ENCODE results near the gene MACC1.

Gene MACC1

GRCh38 chr7:20132585-20132984 lies 84.6 kb downstream of the MACC1 start:
- no peak overlapping the region for H3K4me2 ChIP-seq (ENCODE audit: low read length)
- no peak overlapping the region for H2AFZ ChIP-seq (ENCODE audit: low read length)
- H3K27ac ChIP-seq (ENCODE audit: low read depth, low read length, poor library complexity, severe bottlenecking) = no peak overlapping the region

GRCh38 chr7:20131776-20132175 lies 85.4 kb downstream of the MACC1 start:
- no peaks in the 10 kb centered on the region for H3F3A ChIP-seq (ENCODE audit: insufficient read depth, low read length)
- H2AFZ ChIP-seq (ENCODE audit: low read length) = no peak overlapping the region
- no peaks in the 10 kb centered on the region for H3K79me2 ChIP-seq (ENCODE audit: insufficient read depth, low read length)
- H3K4me1 ChIP-seq (ENCODE audit: insufficient read depth, low read length, severe bottlenecking) = no peaks in the 10 kb centered on the region
- no peaks in the 10 kb centered on the region for H3K27me3 ChIP-seq (ENCODE audit: insufficient read depth, low read length)
- H3K36me3 ChIP-seq (ENCODE audit: insufficient read depth, low read length) = peaks cover 4% of the 10 kb centered on the region; the same call in 1 of the 2 replicates
- H3K9me3 ChIP-seq (ENCODE audit: low read length) = no peaks in the 10 kb centered on the region
- H3K4me3 ChIP-seq (ENCODE audit: low read depth, low read length, poor library complexity, severe bottlenecking) = no peak overlapping the region
- no peak overlapping the region for H3K4me2 ChIP-seq (ENCODE audit: low read length)
- H4K20me1 ChIP-seq (ENCODE audit: insufficient read depth, low read length) = no peaks in the 10 kb centered on the region
- H3K27ac ChIP-seq (ENCODE audit: low read depth, low read length, poor library complexity, severe bottlenecking) = no peak overlapping the region
- no peaks in the 10 kb centered on the region for H3K9me2 ChIP-seq (ENCODE audit: low read depth, low read length)
- TF ChIP-seq CTCF (IDR thresholded peaks at IDR 0.05; ENCODE audit: low read length) (no peak), EZH2 (IDR thresholded peaks at IDR 0.05; ENCODE audit: borderline replicate concordance, low read length) (no peak)
- H3K9ac ChIP-seq (ENCODE audit: low read length) = no peak overlapping the region

More at GRCh38 chr7:20132585-20132984, 84.6 kb downstream of the MACC1 start:
- Histone ChIP-seq H4K20me1 (ENCODE audit: insufficient read depth, low read length) (no peaks in the 10 kb centered on the region), H3K9ac (ENCODE audit: low read length) (no peak overlapping the region), H3K27me3 (ENCODE audit: insufficient read depth, low read length) (no peaks in the 10 kb centered on the region), H3K9me2 (ENCODE audit: low read depth, low read length) (no peaks in the 10 kb centered on the region), H3K4me3 (ENCODE audit: low read depth, low read length, poor library complexity, severe bottlenecking) (no peak overlapping the region), H3K4me1 (ENCODE audit: insufficient read depth, low read length, severe bottlenecking) (no peaks in the 10 kb centered on the region), H3K79me2 (ENCODE audit: insufficient read depth, low read length) (no peaks in the 10 kb centered on the region), H3K36me3 (ENCODE audit: insufficient read depth, low read length) (peaks cover 8% of the 10 kb centered on the region; the same call in 1 of the 2 replicates), H3K9me3 (ENCODE audit: low read length) (no peaks in the 10 kb centered on the region), H3F3A (ENCODE audit: insufficient read depth, low read length) (no peaks in the 10 kb centered on the region)
- TF ChIP-seq CTCF (IDR thresholded peaks at IDR 0.05; ENCODE audit: low read length) (no peak), EZH2 (IDR thresholded peaks at IDR 0.05; ENCODE audit: borderline replicate concordance, low read length) (no peak)

- TF ChIP-seq EZH2 (IDR thresholded peaks at IDR 0.05; ENCODE audit: borderline replicate concordance, low read length) (no peak), CTCF (IDR thresholded peaks at IDR 0.05; ENCODE audit: low read length) (no peak)
- no peaks in the 10 kb centered on the region for H3K4me1 ChIP-seq (ENCODE audit: insufficient read depth, low read length, severe bottlenecking)
- no peaks in the 10 kb centered on the region for H3K27me3 ChIP-seq (ENCODE audit: insufficient read depth, low read length)
- no peaks in the 10 kb centered on the region for H3K9me2 ChIP-seq (ENCODE audit: low read depth, low read length)
- no peak overlapping the region for H3K27ac ChIP-seq (ENCODE audit: low read depth, low read length, poor library complexity, severe bottlenecking)
- no peaks in the 10 kb centered on the region for H3K36me3 ChIP-seq (ENCODE audit: insufficient read depth, low read length)
- H2AFZ ChIP-seq (ENCODE audit: low read length) = no peak overlapping the region
- no peaks in the 10 kb centered on the region for H4K20me1 ChIP-seq (ENCODE audit: insufficient read depth, low read length)
- no peak overlapping the region for H3K4me3 ChIP-seq (ENCODE audit: low read depth, low read length, poor library complexity, severe bottlenecking)
- no peak overlapping the region for H3K4me2 ChIP-seq (ENCODE audit: low read length)
- no peaks in the 10 kb centered on the region for H3K9me3 ChIP-seq (ENCODE audit: low read length)
- no peaks in the 10 kb centered on the region for H3K79me2 ChIP-seq (ENCODE audit: insufficient read depth, low read length)
- no peaks in the 10 kb centered on the region for H3F3A ChIP-seq (ENCODE audit: insufficient read depth, low read length)
- H3K9ac ChIP-seq (ENCODE audit: low read length) = no peak overlapping the region
Measured at GRCh38 chr7:20129920-20130319, 87.3 kb downstream of the MACC1 start.

All from OCI-LY1 (cell line).